Adrenal gland (tissue), 5 donors: ENCODE results near the gene CCSER1.

Source experiments
- POLR2A ChIP-seq, 2 donors: fragments of 450-650 bp; IDR thresholded peaks; one replicate each; pipeline ENCODE4 v1.6.1; 2017; ENCODE audit warnings: antibody characterized with exemption in 2 of 2, mild to moderate bottlenecking in 2 of 2, moderate library complexity in 1 of 2
- TF ChIP-seq, protein P1 (sequence below), 6 experiments: fragments of 450-650 bp in 4 of 6; fragments of 200-600 bp in 2 of 6; sonication (generic) in 1 of 6; IDR thresholded peaks; 1 replicate in 5 of 6; 2 replicates in 1 of 6; pipeline versions ENCODE4 v1.5.1 to v1.8.0; 2016 to 2021; ENCODE audit warnings: antibody characterized with exemption in 6 of 6, mild to moderate bottlenecking in 2 of 6, moderate library complexity in 1 of 6
- donor health status: DM: no; HTN: no; CAD: no.

DNA sequence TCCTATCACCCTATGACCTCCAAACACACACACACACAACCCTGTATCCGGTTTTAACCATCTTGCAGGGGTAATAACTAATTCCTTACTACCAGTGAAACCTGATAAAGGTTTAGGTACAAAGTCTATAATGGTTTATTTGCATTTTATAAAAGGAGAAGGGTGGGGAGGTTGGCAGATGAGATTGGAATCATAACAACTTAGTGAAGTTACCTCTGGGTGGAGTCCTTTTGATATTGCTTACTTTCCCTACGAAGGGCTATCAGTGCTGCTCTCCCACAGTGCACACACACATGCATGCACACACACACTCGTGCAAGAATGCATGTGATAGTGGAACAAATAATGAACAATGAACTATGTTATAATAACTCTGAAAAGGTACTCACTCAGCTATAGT, 56.1 kb downstream of the CCSER1 start:
- TF ChIP-seq, protein P1, sequence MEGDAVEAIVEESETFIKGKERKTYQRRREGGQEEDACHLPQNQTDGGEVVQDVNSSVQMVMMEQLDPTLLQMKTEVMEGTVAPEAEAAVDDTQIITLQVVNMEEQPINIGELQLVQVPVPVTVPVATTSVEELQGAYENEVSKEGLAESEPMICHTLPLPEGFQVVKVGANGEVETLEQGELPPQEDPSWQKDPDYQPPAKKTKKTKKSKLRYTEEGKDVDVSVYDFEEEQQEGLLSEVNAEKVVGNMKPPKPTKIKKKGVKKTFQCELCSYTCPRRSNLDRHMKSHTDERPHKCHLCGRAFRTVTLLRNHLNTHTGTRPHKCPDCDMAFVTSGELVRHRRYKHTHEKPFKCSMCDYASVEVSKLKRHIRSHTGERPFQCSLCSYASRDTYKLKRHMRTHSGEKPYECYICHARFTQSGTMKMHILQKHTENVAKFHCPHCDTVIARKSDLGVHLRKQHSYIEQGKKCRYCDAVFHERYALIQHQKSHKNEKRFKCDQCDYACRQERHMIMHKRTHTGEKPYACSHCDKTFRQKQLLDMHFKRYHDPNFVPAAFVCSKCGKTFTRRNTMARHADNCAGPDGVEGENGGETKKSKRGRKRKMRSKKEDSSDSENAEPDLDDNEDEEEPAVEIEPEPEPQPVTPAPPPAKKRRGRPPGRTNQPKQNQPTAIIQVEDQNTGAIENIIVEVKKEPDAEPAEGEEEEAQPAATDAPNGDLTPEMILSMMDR (IDR thresholded peaks at IDR 0.05): no peak
- TF ChIP-seq POLR2A (IDR thresholded peaks at IDR 0.05): no peak
